H1 (cell line): ENCODE data around the gene PCDHA5. TPM values are rescaled to one million over a fixed set of nuclear protein-coding genes. Genes with fewer than 3 reads are reported as not detected.
"Not testable (repeated sequence)": the region's sequence is repeated elsewhere in the genome, so short reads cannot be mapped to it uniquely, and the experiment has no call there.

Experiments
- CTCF ChIA-PET: fragments of 300-600 bp; sonication (Branson Sonifier 250); formaldehyde crosslinking; loops from one replicate; lab custom pipeline; 2021; ENCODE audit not compliant: partially characterized antibody; lab: Charles Lee
- POLR2A ChIA-PET: fragments of 300-600 bp; sonication (Branson Sonifier 250); formaldehyde crosslinking; loops from one replicate; lab custom pipeline; 2021; ENCODE audit warnings: inconsistent platforms; ENCODE audit not compliant: partially characterized antibody; lab: Charles Lee
- DNase-seq, 2 experiments: peaks; one replicate each; pipeline versions ENCODE4 v3.0.0 to v3.0.0-alpha.2; 2010 to 2022; ENCODE audit warnings: low spot score in 2 of 2, low read depth in 1 of 2, mixed read lengths in 1 of 2
- FAIRE-seq: peaks from 2 replicates; lab custom pipeline; 2011; peaks lifted over from hg19 to GRCh38; lab: Jason Lieb, UNC
- H2AFZ ChIP-seq: 2 replicates; pipeline ENCODE4 v1.8.1; 2012; ENCODE audit warnings: low read length, inconsistent platforms
- H2AK5ac ChIP-seq: 2 replicates; pipeline ENCODE4 v1.6.1; 2013; ENCODE audit warnings: low read depth, low read length
- H2BK120ac ChIP-seq: replicated peaks from 2 replicates; pipeline ENCODE3; 2013; ENCODE audit warnings: low read depth, low read length, inconsistent platforms
- H2BK12ac ChIP-seq: 2 replicates; pipeline ENCODE4 v1.6.1; 2013; ENCODE audit warnings: low read depth, low read length
- H2BK15ac ChIP-seq: 2 replicates; pipeline ENCODE4 v1.6.1; 2013; ENCODE audit warnings: low read length
- H2BK20ac ChIP-seq: 2 replicates; pipeline ENCODE4 v1.6.1; 2013; ENCODE audit warnings: low read length
- H2BK5ac ChIP-seq: 2 replicates; pipeline ENCODE4 v1.6.1; 2013; ENCODE audit warnings: low read depth, low read length
- H3K14ac ChIP-seq: 2 replicates; pipeline ENCODE4 v1.6.1; 2013; ENCODE audit warnings: inconsistent platforms; ENCODE audit not compliant: insufficient read length
- H3K18ac ChIP-seq: 2 replicates; pipeline ENCODE4 v1.6.1; 2013; ENCODE audit warnings: low read length; ENCODE audit errors: extremely low read depth
- H3K23ac ChIP-seq: 2 replicates; pipeline ENCODE4 v1.6.1; 2013; ENCODE audit warnings: inconsistent platforms; ENCODE audit not compliant: insufficient read length
- H3K23me2 ChIP-seq: 2 replicates; pipeline ENCODE4 v1.6.1; 2013; ENCODE audit warnings: low read depth, low read length
- H3K27ac ChIP-seq: 2 replicates; pipeline ENCODE4 v1.6.1; 2011; ENCODE audit warnings: low read depth, low read length, inconsistent platforms
- H3K27me3 ChIP-seq, 4 experiments: replicated peaks in 1 of 4; 1 replicate in 1 of 4; 2 replicates in 3 of 4; pipeline versions ENCODE4 v1.6.1 to v1.8.1; 2011 to 2013; ENCODE audit warnings: low read length in 3 of 4, mild to moderate bottlenecking in 3 of 4, inconsistent platforms in 2 of 4, mixed read lengths in 2 of 4, moderate library complexity in 1 of 4; ENCODE audit not compliant: control insufficient read depth in 3 of 4, insufficient read depth in 3 of 4; ENCODE audit errors: extremely low read depth in 1 of 4
- H3K36me3 ChIP-seq, 4 experiments: 2 replicates each; pipeline versions ENCODE4 v1.6.1 to v1.8.1; 2011 to 2013; ENCODE audit warnings: mild to moderate bottlenecking in 4 of 4, low read length in 3 of 4, moderate library complexity in 2 of 4, control low read depth in 1 of 4, inconsistent platforms in 1 of 4; ENCODE audit not compliant: insufficient read depth in 4 of 4, control insufficient read depth in 2 of 4
- H3K4ac ChIP-seq: replicated peaks from 2 replicates; pipeline ENCODE3; 2013; ENCODE audit warnings: low read length, low read depth, mixed read lengths, inconsistent platforms; ENCODE audit not compliant: insufficient read length
- H3K4me1 ChIP-seq, 4 experiments: replicated peaks in 1 of 4; 1 replicate in 1 of 4; 2 replicates in 3 of 4; pipeline versions ENCODE4 v1.6.1 to v1.8.1; 2011 to 2013; ENCODE audit warnings: low read length in 3 of 4, inconsistent platforms in 2 of 4, mixed read lengths in 1 of 4; ENCODE audit not compliant: insufficient read depth in 4 of 4, control insufficient read depth in 3 of 4
- H3K4me2 ChIP-seq, 2 experiments: 2 replicates each; pipeline versions ENCODE4 v1.6.1 to v1.8.1; 2011 to 2013; ENCODE audit warnings: low read depth in 2 of 2, low read length in 2 of 2, control low read depth in 1 of 2, inconsistent platforms in 1 of 2, mild to moderate bottlenecking in 1 of 2; ENCODE audit not compliant: insufficient read depth in 1 of 2
- H3K4me3 ChIP-seq, 4 experiments: fragments of 200-600, 300-600 bp in 1 of 4; sonication (generic), shearing (Covaris generic), sonication (Bioruptor Twin) in 1 of 4; 2 replicates each; pipeline versions ENCODE4 v1.5.1 to v1.8.1; 2011 to 2016; ENCODE audit warnings: low read length in 4 of 4, low read depth in 3 of 4, control low read depth in 2 of 4, inconsistent platforms in 2 of 4, mild to moderate bottlenecking in 2 of 4, mixed read lengths in 1 of 4, moderate library complexity in 1 of 4; ENCODE audit not compliant: insufficient read depth in 2 of 4; ENCODE audit errors: extremely low read depth in 1 of 4
- H3K56ac ChIP-seq: replicated peaks from 2 replicates; pipeline ENCODE3; 2013; ENCODE audit warnings: low read depth, mild to moderate bottlenecking, mixed read lengths, low read length, inconsistent platforms; ENCODE audit not compliant: insufficient read length
- H3K79me1 ChIP-seq: 2 replicates; pipeline ENCODE4 v1.6.1; 2013; ENCODE audit warnings: low read depth, low read length, control low read depth
- H3K79me2 ChIP-seq, 2 experiments: 2 replicates each; pipeline versions ENCODE4 v1.6.1 to v1.8.1; 2012 to 2013; ENCODE audit warnings: low read length in 2 of 2, mild to moderate bottlenecking in 2 of 2, inconsistent platforms in 1 of 2; ENCODE audit not compliant: insufficient read depth in 2 of 2, control insufficient read depth in 1 of 2
- H3K9ac ChIP-seq, 4 experiments: replicated peaks in 1 of 4; 1 replicate in 1 of 4; 2 replicates in 3 of 4; pipeline versions ENCODE4 v1.6.1 to v1.8.1; 2011 to 2013; ENCODE audit warnings: low read depth in 3 of 4, low read length in 3 of 4, control low read depth in 2 of 4, mild to moderate bottlenecking in 2 of 4, moderate library complexity in 2 of 4, inconsistent platforms in 1 of 4; ENCODE audit errors: extremely low read depth in 1 of 4
- H3K9me3 ChIP-seq, 2 experiments: 2 replicates each; pipeline versions ENCODE4 v1.6.1 to v1.8.1; 2012 to 2013; ENCODE audit warnings: mild to moderate bottlenecking in 2 of 2, moderate library complexity in 2 of 2, control low read depth in 1 of 2, inconsistent platforms in 1 of 2, low read depth in 1 of 2, low read length in 1 of 2, mixed read lengths in 1 of 2; ENCODE audit not compliant: insufficient read depth in 2 of 2
- H4K20me1 ChIP-seq, 2 experiments: replicated peaks in 1 of 2; 2 replicates each; pipeline versions ENCODE3 to v1.8.1; 2011 to 2013; ENCODE audit warnings: inconsistent platforms in 2 of 2, low read length in 2 of 2, mild to moderate bottlenecking in 1 of 2; ENCODE audit not compliant: insufficient read depth in 2 of 2, control insufficient read depth in 1 of 2
- H4K5ac ChIP-seq: 2 replicates; pipeline ENCODE4 v1.6.1; 2013; ENCODE audit warnings: low read length, low read depth, mixed read lengths, inconsistent platforms; ENCODE audit not compliant: insufficient read length
- H4K8ac ChIP-seq: 2 replicates; pipeline ENCODE4 v1.8.0; 2013; ENCODE audit warnings: mild to moderate bottlenecking, moderate library complexity, low read length, inconsistent platforms; ENCODE audit not compliant: insufficient read depth; ENCODE audit errors: extremely low read depth
- H4K91ac ChIP-seq: replicated peaks from 2 replicates; pipeline ENCODE3; 2013; ENCODE audit warnings: low read length, mixed read lengths, inconsistent platforms; ENCODE audit not compliant: insufficient read length
- WGBS, 2 experiments: shearing (Covaris generic) in 1 of 2; methylation state at CpG; one replicate each; pipeline versions ENCODE4 v1.1.6 to v1.1.7; 2013 to 2015; ENCODE audit warnings: low lambda C conversion rate in 2 of 2, mixed read lengths in 2 of 2, inconsistent platforms in 1 of 2, low coverage in 1 of 2, missing lambda C conversion rate in 1 of 2; ENCODE audit not compliant: insufficient replicate concordance in 2 of 2, insufficient coverage in 1 of 2, insufficient read length in 1 of 2; ENCODE audit errors: extremely low coverage in 1 of 2, missing lambda C conversion rate in 1 of 2; 5-methylcytosine and 5-hydroxymethylcytosine counted together
- polyA plus RNA-seq, 7 experiments: library from polyadenylated mRNA; depleted of rRNA in 3 of 7; stranded (reverse) in 5 of 7; unstranded in 2 of 7; fragments of >200 nt in 5 of 7; fragments of 200-250 nt in 2 of 7; gene quantifications; 1 replicate in 5 of 7; 2 replicates in 1 of 7; 4 replicates in 1 of 7; pipeline versions ENCODE4 v1.2.1 to v1.2.3, GENCODE V29; 2011 to 2013; ENCODE audit warnings: missing spikeins in 2 of 7, mixed read lengths in 2 of 7
- total RNA-seq: library from RNA; stranded (reverse); fragmentation: NEBNext Ultra II Directional; extraction: Animal tissue kit (Norgen Biotek cat#: 25700); gene quantifications from 2 replicates; pipeline ENCODE4 v1.2.1, GENCODE V29; 2021

Gene PCDHA5
- total and polyA plus RNA-seq, 2 of the 8 experiments (the other 6 are each of a cell fraction or from before 2014, with no cell fraction given): 0.33 to 0.76 TPM

- not testable (repeated sequence) for H3K27me3 ChIP-seq, H2AK5ac ChIP-seq, H2BK20ac ChIP-seq, H3K9ac ChIP-seq, H4K5ac ChIP-seq, H2BK120ac ChIP-seq, H3K4me3 ChIP-seq, H3K79me1 ChIP-seq, H3K14ac ChIP-seq, H2BK5ac ChIP-seq, FAIRE-seq, H4K91ac ChIP-seq, H3K56ac ChIP-seq, H3K79me2 ChIP-seq, H3K4ac ChIP-seq, H3K27ac ChIP-seq, H4K8ac ChIP-seq, H3K18ac ChIP-seq, H3K23me2 ChIP-seq, DNase-seq, H2BK15ac ChIP-seq, H4K20me1 ChIP-seq, H2BK12ac ChIP-seq, H2AFZ ChIP-seq, H3K23ac ChIP-seq, H3K4me2 ChIP-seq, H3K36me3 ChIP-seq, H3K4me1 ChIP-seq
- H3K9me3 ChIP-seq: peaks cover 0 to 11% of the 10 kb centered on the region in 2 experiments; a peak in 1 of 4 replicates
- POLR2A ChIA-PET: interaction anchor here (0.7 to 1.2 kb wide), 2 partner anchors 10 to 22 kb away, joined by 3 read pairs; no protein-coding TSS in a partner anchor
- 95% methylated on average over 94 of the region's 106 CpGs; no CpG with 5 or more reads in 1 of the 2 experiments for whole genome bisulfite sequencing, 2 experiments
- CTCF ChIA-PET: interaction anchor here (0.6 to 6.0 kb wide), 11 partner anchors 9 to 393 kb away, joined by 3 to 58 read pairs (median 7); partner anchors contain the start of genes PCDHA12, PCDHA4, PCDHA8 and PCDHB1
These were observed 8.4 kb downstream of the PCDHA5 start for GRCh38 chr5:140829511-140830501.
